OCI-LY7 (cell line): ENCODE measurements around the gene PRKAG2. TPM values are rescaled to one million over a fixed set of nuclear protein-coding genes. Genes with fewer than 3 reads are reported as not detected.

Experiments used
- BruUV-seq: library from RNA; stranded (reverse); fragments of 400-500 nt; replicated peaks from 2 replicates; lab custom pipeline; 2021; lab: Mats Ljungman, UMichigan
- CTCF ChIA-PET: fragments of 300-600 bp; sonication (Branson Sonifier 250); formaldehyde crosslinking; loops from one replicate; lab custom pipeline; 2022; ENCODE audit warnings: antibody characterized with exemption; ENCODE audit not compliant: unreplicated experiment; lab: Charles Lee
- POLR2A ChIA-PET: fragments of 300-600 bp; sonication (Branson Sonifier 250); formaldehyde crosslinking; loops from one replicate; lab custom pipeline; 2022; ENCODE audit warnings: antibody characterized with exemption; lab: Charles Lee
- DNase-seq: peaks from one replicate; pipeline ENCODE4 v3.0.0-alpha.2; 2015; ENCODE audit warnings: low spot score
- H2AFZ ChIP-seq: fragments of 200-600 bp; sonication (generic), shearing (Covaris generic); 2 replicates; pipeline ENCODE4 v1.6.1; 2014; ENCODE audit warnings: mild to moderate bottlenecking, antibody characterized with exemption, low read length, moderate library complexity
- H3K27ac ChIP-seq: fragments of 200-600 bp; sonication (generic); 2 replicates; pipeline ENCODE4 v1.5.1; 2014; ENCODE audit warnings: mixed run types, low read depth, mild to moderate bottlenecking, moderate library complexity, low read length, inconsistent platforms; ENCODE audit not compliant: poor library complexity, severe bottlenecking
- H3K36me3 ChIP-seq: fragments of 200-600 bp; sonication (generic); 2 replicates; pipeline ENCODE4 v1.6.1; 2014; ENCODE audit warnings: mild to moderate bottlenecking, antibody characterized with exemption, low read length, moderate library complexity, mixed read lengths; ENCODE audit not compliant: insufficient read depth
- H3K4me1 ChIP-seq: fragments of 200-600 bp; sonication (generic); 2 replicates; pipeline ENCODE4 v1.5.1; 2014; ENCODE audit warnings: mild to moderate bottlenecking, low read length; ENCODE audit not compliant: insufficient read depth, poor library complexity, severe bottlenecking
- H3K4me2 ChIP-seq: fragments of 200-600 bp; sonication (generic); 2 replicates; pipeline ENCODE4 v1.6.1; 2014; ENCODE audit warnings: mild to moderate bottlenecking, low read length
- H3K4me3 ChIP-seq: fragments of 200-600 bp; sonication (generic); 2 replicates; pipeline ENCODE4 v1.5.1; 2014; ENCODE audit warnings: mild to moderate bottlenecking, low read depth, low read length; ENCODE audit not compliant: poor library complexity, severe bottlenecking
- H3K79me2 ChIP-seq: fragments of 200-600 bp; sonication (generic); 2 replicates; pipeline ENCODE4 v1.6.1; 2016; ENCODE audit warnings: low read depth, mild to moderate bottlenecking, low read length, moderate library complexity, mixed read lengths; ENCODE audit not compliant: insufficient read depth
- H3K9me2 ChIP-seq: fragments of 200-600 bp; sonication (generic); 2 replicates; pipeline ENCODE4 v1.6.1; 2016; ENCODE audit warnings: mild to moderate bottlenecking, low read length, mixed read lengths; ENCODE audit not compliant: insufficient read depth
- H3K9me3 ChIP-seq: fragments of 200-600 bp; sonication (generic); 2 replicates; pipeline ENCODE4 v1.6.1; 2014; ENCODE audit warnings: mild to moderate bottlenecking, mixed run types, low read length, mixed read lengths
- H4K20me1 ChIP-seq: fragments of 200-600 bp; sonication (generic); 2 replicates; pipeline ENCODE4 v1.6.1; 2014; ENCODE audit warnings: mild to moderate bottlenecking, antibody characterized with exemption, low read length, moderate library complexity, mixed read lengths; ENCODE audit not compliant: insufficient read depth
- EZH2phosphoT487 ChIP-seq: fragments of 200-600 bp; sonication (generic); IDR thresholded peaks from 2 replicates; pipeline ENCODE4 v1.6.1; 2018; ENCODE audit warnings: low read depth, borderline replicate concordance, mild to moderate bottlenecking, mixed run types, antibody characterized with exemption, low read length, moderate library complexity, mixed read lengths
- intact Hi-C: fragments of 100-400 bp; cut with micrococcal nuclease; formaldehyde crosslinking; loops from one replicate; pipeline ENCODE4 v1.10.0; 2022; ENCODE audit not compliant: unreplicated experiment
- total RNA-seq, 2 experiments: library from RNA; depleted of rRNA in 1 of 2; stranded (reverse); fragments of >200 nt in 1 of 2; shearing (Covaris generic) in 1 of 2; gene quantifications; 2 replicates each; pipeline ENCODE4 v1.2.3, GENCODE V29; 2014 to 2022
- TF ChIP-seq, protein P1 (sequence below): fragments of 200-600 bp; sonication (generic); conservative IDR thresholded peaks from 2 replicates; pipeline ENCODE4 v1.5.1; 2014; ENCODE audit warnings: mild to moderate bottlenecking, antibody characterized with exemption, low read length, moderate library complexity, mixed read lengths

Gene PRKAG2
- total RNA-seq, 2 experiments from 2014 or later, result 1.2 to 5.1 TPM

DNA sequence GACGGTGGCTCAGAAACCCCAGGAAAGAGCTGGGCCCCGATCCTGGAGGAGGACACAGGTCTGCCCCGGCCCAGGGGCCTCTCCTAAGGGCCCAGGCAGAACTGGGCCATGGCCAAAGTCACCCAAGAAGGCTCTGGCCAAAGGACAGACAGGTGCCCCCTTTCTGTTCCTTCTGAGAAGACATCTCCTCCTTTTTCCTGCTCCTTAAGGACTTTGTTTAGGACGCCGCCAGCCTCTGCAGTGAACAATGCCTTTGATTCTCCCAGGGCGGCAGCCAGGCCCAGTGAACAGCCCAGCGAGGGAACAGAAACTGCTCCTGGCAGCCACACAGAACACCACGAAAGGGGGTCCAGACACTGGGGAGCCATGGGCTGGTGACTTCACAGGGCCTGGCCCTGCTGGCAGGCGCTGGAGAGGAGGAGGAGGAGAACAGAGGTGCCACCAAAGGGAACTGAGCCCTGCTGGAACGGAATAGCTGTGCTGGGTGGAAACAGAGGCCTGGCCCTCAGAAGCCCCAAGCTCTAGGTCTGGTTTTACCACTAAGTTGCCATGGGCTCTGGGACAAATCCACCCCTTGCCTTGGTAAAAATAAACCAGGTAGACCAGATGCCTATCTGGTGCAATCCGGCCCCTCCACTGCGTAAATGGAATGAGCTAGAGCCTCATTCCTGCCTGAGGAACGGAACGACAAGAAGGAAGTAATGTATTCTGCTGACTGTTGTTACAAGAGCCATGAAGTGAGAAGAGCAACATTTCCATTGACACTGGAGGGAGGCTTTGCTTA is 193.9 kb downstream of the PRKAG2 start:
- ChIA-PET CTCF (no interaction called here), POLR2A (no interaction called here)
- H4K20me1 ChIP-seq, result no peaks in the 10 kb centered on the region
- no peaks in the 10 kb centered on the region for H3K79me2 ChIP-seq
- no peaks in the 10 kb centered on the region for H3K9me2 ChIP-seq
- no peak overlapping the region for H3K27ac ChIP-seq
- H3K36me3 ChIP-seq, result no peaks in the 10 kb centered on the region
- TF ChIP-seq, protein P1, sequence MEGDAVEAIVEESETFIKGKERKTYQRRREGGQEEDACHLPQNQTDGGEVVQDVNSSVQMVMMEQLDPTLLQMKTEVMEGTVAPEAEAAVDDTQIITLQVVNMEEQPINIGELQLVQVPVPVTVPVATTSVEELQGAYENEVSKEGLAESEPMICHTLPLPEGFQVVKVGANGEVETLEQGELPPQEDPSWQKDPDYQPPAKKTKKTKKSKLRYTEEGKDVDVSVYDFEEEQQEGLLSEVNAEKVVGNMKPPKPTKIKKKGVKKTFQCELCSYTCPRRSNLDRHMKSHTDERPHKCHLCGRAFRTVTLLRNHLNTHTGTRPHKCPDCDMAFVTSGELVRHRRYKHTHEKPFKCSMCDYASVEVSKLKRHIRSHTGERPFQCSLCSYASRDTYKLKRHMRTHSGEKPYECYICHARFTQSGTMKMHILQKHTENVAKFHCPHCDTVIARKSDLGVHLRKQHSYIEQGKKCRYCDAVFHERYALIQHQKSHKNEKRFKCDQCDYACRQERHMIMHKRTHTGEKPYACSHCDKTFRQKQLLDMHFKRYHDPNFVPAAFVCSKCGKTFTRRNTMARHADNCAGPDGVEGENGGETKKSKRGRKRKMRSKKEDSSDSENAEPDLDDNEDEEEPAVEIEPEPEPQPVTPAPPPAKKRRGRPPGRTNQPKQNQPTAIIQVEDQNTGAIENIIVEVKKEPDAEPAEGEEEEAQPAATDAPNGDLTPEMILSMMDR, result no peak
- TF ChIP-seq EZH2phosphoT487, result no peak
- intact Hi-C loops, result no loop called here
- no peak overlapping the region for H3K4me2 ChIP-seq
- BruUV-seq, result no TSS peak
- DNase-seq, result no peak
- no peak overlapping the region for H2AFZ ChIP-seq
- no peaks in the 10 kb centered on the region for H3K4me1 ChIP-seq
- H3K9me3 ChIP-seq, result no peaks in the 10 kb centered on the region
- no peak overlapping the region for H3K4me3 ChIP-seq

DNA sequence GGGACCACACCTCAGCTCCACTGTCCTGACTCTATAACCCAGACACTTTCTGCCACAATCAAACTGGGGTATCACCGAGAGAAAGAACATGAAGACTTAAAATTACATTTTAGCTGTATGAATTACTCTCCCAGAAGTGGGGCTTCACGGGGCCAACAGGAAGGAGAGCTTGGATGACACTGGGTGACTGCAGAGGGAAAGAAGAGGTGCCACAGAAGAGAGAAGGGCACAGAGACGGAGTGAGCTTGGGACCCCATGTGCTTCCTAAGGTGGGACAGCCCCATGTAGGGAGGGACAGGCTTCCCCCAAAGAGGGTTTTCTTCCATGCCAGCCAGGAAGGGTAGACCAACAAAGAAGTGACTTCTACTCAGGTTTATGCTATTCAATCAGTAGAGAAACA is 195.2 kb downstream of the PRKAG2 start:
- no peaks in the 10 kb centered on the region for H3K79me2 ChIP-seq
- H3K4me3 ChIP-seq, result no peak overlapping the region
- no TSS peak for BruUV-seq
- H3K4me2 ChIP-seq, result no peak overlapping the region
- H3K36me3 ChIP-seq, result no peaks in the 10 kb centered on the region
- ChIA-PET POLR2A (no interaction called here), CTCF (no interaction called here)
- H3K4me1 ChIP-seq, result no peaks in the 10 kb centered on the region
- no peak overlapping the region for H3K27ac ChIP-seq
- TF ChIP-seq EZH2phosphoT487, result no peak
- TF ChIP-seq, protein P1, result no peak
- no peaks in the 10 kb centered on the region for H4K20me1 ChIP-seq
- H2AFZ ChIP-seq, result no peak overlapping the region
- no peaks in the 10 kb centered on the region for H3K9me2 ChIP-seq
- DNase-seq, result no peak
- intact Hi-C loops, result no loop called here
- no peaks in the 10 kb centered on the region for H3K9me3 ChIP-seq

DNA sequence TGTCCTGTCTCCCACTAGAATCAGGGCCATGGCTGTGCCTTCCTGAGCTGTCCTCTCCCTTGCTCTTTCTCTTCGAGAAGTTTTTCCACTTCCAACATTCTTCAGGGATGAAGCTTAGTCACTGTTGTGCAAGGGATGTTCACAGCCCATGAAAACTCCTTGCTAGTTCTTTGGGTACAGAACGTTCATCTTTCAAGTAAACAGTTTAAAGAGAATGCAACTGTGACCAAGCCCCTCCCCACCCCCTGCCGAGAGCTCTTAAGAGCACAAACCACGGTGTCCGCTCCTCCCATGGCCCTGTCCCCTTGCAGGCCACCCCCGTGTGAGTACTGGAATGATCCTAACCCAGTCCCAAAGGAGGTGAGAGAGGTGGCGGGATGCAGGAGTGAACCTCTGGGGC is 196.1 kb downstream of the PRKAG2 start:
- DNase-seq, result no peak
- intact Hi-C loops, result no loop called here
- Histone ChIP-seq H3K4me2 (no peak overlapping the region), H2AFZ (no peak overlapping the region), H3K79me2 (no peaks in the 10 kb centered on the region), H3K36me3 (no peaks in the 10 kb centered on the region), H3K9me3 (no peaks in the 10 kb centered on the region), H3K4me3 (no peak overlapping the region), H3K9me2 (no peaks in the 10 kb centered on the region), H3K27ac (no peak overlapping the region), H3K4me1 (no peaks in the 10 kb centered on the region), H4K20me1 (no peaks in the 10 kb centered on the region)
- TF ChIP-seq EZH2phosphoT487, result no peak
- TF ChIP-seq, protein P1, result no peak
- CTCF ChIA-PET, result no interaction called here
- POLR2A ChIA-PET, result no interaction called here
- no TSS peak for BruUV-seq
